Eye (tissue), 1 donor: ENCODE results near the gene MTUS2.

Experiments
- DNase-seq: peaks from one replicate; pipeline ENCODE4 v3.0.0-alpha.2; 2015

MTUS2 gene

GRCh38 chr13:28859717-28860116 is 39.6 kb downstream of the MTUS2 start:
- DNase-seq: no peak

GRCh38 chr13:28864544-28864943 is 44.4 kb downstream of the MTUS2 start:
- no peak for DNase-seq

- no peak for DNase-seq
These were observed 45.1 kb downstream of the MTUS2 start for GRCh38 chr13:28865149-28865744.

GRCh38 chr13:28865951-28866350 is 45.8 kb downstream of the MTUS2 start:
- DNase-seq: no peak

GRCh38 chr13:28866932-28867331 is 46.8 kb downstream of the MTUS2 start:
- DNase-seq: no peak

- no peak for DNase-seq
These were observed 47.4 kb downstream of the MTUS2 start for GRCh38 chr13:28867564-28867963.

GRCh38 chr13:28872427-28873176 is 52.5 kb downstream of the MTUS2 start:
- no peak for DNase-seq

- no peak for DNase-seq
These were observed 55.9 kb downstream of the MTUS2 start for GRCh38 chr13:28875846-28876615.

GRCh38 chr13:28877408-28877807 is 57.3 kb downstream of the MTUS2 start:
- no peak for DNase-seq

GRCh38 chr13:28885181-28885580 is 65.0 kb downstream of the MTUS2 start:
- DNase-seq: peak; percentile 22

- DNase-seq: no peak
These were observed 69.1 kb downstream of the MTUS2 start for GRCh38 chr13:28889086-28889732.

GRCh38 chr13:28890712-28891111 is 70.6 kb downstream of the MTUS2 start:
- DNase-seq: peak; percentile 71

GRCh38 chr13:28918030-28918429 is 97.9 kb downstream of the MTUS2 start:
- no peak for DNase-seq

GRCh38 chr13:28922341-28922740 is 102.2 kb downstream of the MTUS2 start:
- DNase-seq: no peak

- no peak for DNase-seq
These were observed 115.0 kb downstream of the MTUS2 start for GRCh38 chr13:28935104-28935503.

GRCh38 chr13:28942906-28943305 is 122.8 kb downstream of the MTUS2 start:
- no peak for DNase-seq

- DNase-seq: no peak
These were observed 133.7 kb downstream of the MTUS2 start for GRCh38 chr13:28953714-28954418.

- DNase-seq: no peak
These were observed 134.2 kb downstream of the MTUS2 start for GRCh38 chr13:28954419-28954725.

- DNase-seq: no peak
These were observed 134.7 kb downstream of the MTUS2 start for GRCh38 chr13:28954810-28955209.

- no peak for DNase-seq
These were observed 135.3 kb downstream of the MTUS2 start for GRCh38 chr13:28955264-28955966.

GRCh38 chr13:28958018-28958417 is 137.9 kb downstream of the MTUS2 start:
- no peak for DNase-seq

- DNase-seq: no peak
These were observed 138.3 kb downstream of the MTUS2 start for GRCh38 chr13:28958441-28958840.
